ENCODE results near the gene ZMYM2. TPM values are rescaled to one million over a fixed set of nuclear protein-coding genes. Genes with fewer than 3 reads are reported as not detected.

Gene ZMYM2
- total and polyA plus RNA-seq, 8 donors, result 10.8 to 182 (median 75.3) TPM

- Histone ChIP-seq H3K9me3 (no peaks in the 10 kb centered on the region), H3K4me3 (peak overlapping the region; percentile 53 to 57 (median 56)), H3K36me3 (no peaks in the 10 kb centered on the region), H3K27me3 (peaks cover 0 to 34% (median 16%) of the 10 kb centered on the region in 3 donors), H3K27ac (peak overlapping the region; percentile 80 to 89 (median 85)), H3K4me1 (peaks cover 10 to 28% (median 11%) of the 10 kb centered on the region in 4 donors)
- WGBS, 5 donors, result 0 to 2% (median 1%) methylated on average over 37 to 82 of the region's 82 CpGs
- TF ChIP-seq CTCF (IDR thresholded peaks at IDR 0.05) (peak in 5 of 7 experiments; percentile 16 to 45 (median 32)), POLR2A (IDR thresholded peaks at IDR 0.05) (no peak), EP300 (IDR thresholded peaks at IDR 0.05) (peak; percentile 7), POLR2AphosphoS5 (IDR thresholded peaks at IDR 0.05) (peak in 1 of 3 donors; percentile 20)
- DNase-seq, result peak; percentile 70 to 89
- intact Hi-C loops (cut with DNase I; ENCODE audit: low total_unique reads), result no loop called here
These were observed 169.3 kb downstream of the ZMYM2 start for GRCh38 chr13:20127562-20128458.

GRCh38 chr13:20128459-20128931 lies 170.0 kb downstream of the ZMYM2 start:
- no peak for TF ChIP-seq POLR2AphosphoS5 (IDR thresholded peaks at IDR 0.05)
- no peak for TF ChIP-seq EP300 (IDR thresholded peaks at IDR 0.05)
- no peak for TF ChIP-seq POLR2A (IDR thresholded peaks at IDR 0.05)
- peak in 5 of 7 experiments; percentile 14 to 51 (median 29) for TF ChIP-seq CTCF (IDR thresholded peaks at IDR 0.05)
- Histone ChIP-seq H3K4me1 (peaks cover 10 to 28% (median 11%) of the 10 kb centered on the region in 4 donors), H3K27me3 (peaks cover 0 to 39% (median 16%) of the 10 kb centered on the region in 3 donors), H3K4me3 (peak overlapping the region; percentile 53 to 57 (median 56)), H3K9me3 (no peaks in the 10 kb centered on the region), H3K36me3 (no peaks in the 10 kb centered on the region), H3K27ac (peak overlapping the region; percentile 80 to 89 (median 85))
- peak; percentile 48 to 65 for DNase-seq
- WGBS, 5 donors, result 1 to 4% (median 2%) methylated on average over 15 to 28 of the region's 28 CpGs
- intact Hi-C loops (cut with DNase I; ENCODE audit: low total_unique reads), result no loop called here

- H3K4me3 ChIP-seq, result peak overlapping the region in 3 of 4 donors; percentile 53 to 57 (median 55)
- 69 to 81% (median 70%) methylated on average over 18 of the region's 18 CpGs for WGBS, 5 donors
- H3K9me3 ChIP-seq, result no peaks in the 10 kb centered on the region
- H3K27me3 ChIP-seq, result peaks cover 0 to 44% (median 16%) of the 10 kb centered on the region in 3 donors
- H3K27ac ChIP-seq, result no peak overlapping the region
- TF ChIP-seq EP300 (IDR thresholded peaks at IDR 0.05) (no peak), POLR2A (IDR thresholded peaks at IDR 0.05) (no peak), POLR2AphosphoS5 (IDR thresholded peaks at IDR 0.05) (no peak), CTCF (IDR thresholded peaks at IDR 0.05) (no peak)
- peaks cover 10 to 28% (median 11%) of the 10 kb centered on the region in 4 donors for H3K4me1 ChIP-seq
- intact Hi-C loops (cut with DNase I; ENCODE audit: low total_unique reads), result no loop called here
- no peaks in the 10 kb centered on the region for H3K36me3 ChIP-seq
- no peak for DNase-seq
These were observed 170.5 kb downstream of the ZMYM2 start for GRCh38 chr13:20129076-20129475.

- no peak for DNase-seq
- no peak overlapping the region for H3K4me3 ChIP-seq
- WGBS, 5 donors, result 69 to 88% (median 84%) methylated on average over 2 of the region's 2 CpGs
- no peak overlapping the region for H3K27ac ChIP-seq
- peaks cover 0 to 54% (median 16%) of the 10 kb centered on the region in 3 donors for H3K27me3 ChIP-seq
- TF ChIP-seq POLR2A (IDR thresholded peaks at IDR 0.05), result no peak
- TF ChIP-seq CTCF (IDR thresholded peaks at IDR 0.05), result no peak
- TF ChIP-seq EP300 (IDR thresholded peaks at IDR 0.05), result no peak
- no peak for TF ChIP-seq POLR2AphosphoS5 (IDR thresholded peaks at IDR 0.05)
- peaks cover 10 to 28% (median 11%) of the 10 kb centered on the region in 4 donors for H3K4me1 ChIP-seq
- intact Hi-C loops (cut with DNase I; ENCODE audit: low total_unique reads), result no loop called here
- H3K36me3 ChIP-seq, result no peaks in the 10 kb centered on the region
- H3K9me3 ChIP-seq, result no peaks in the 10 kb centered on the region
These were observed 171.5 kb downstream of the ZMYM2 start for GRCh38 chr13:20130012-20130411.

Data from stomach (tissue), 9 donors.